ENCODE measurements around the gene HAAO.
A peak's percentile ranks its signal among the peaks of the same experiment; 100 is the strongest.

HAAO gene

GRCh38 chr2:42813763-42814162 is 21.4 kb upstream of the HAAO start:
- DNase-seq (ENCODE audit: low spot score) = no peak

DNA sequence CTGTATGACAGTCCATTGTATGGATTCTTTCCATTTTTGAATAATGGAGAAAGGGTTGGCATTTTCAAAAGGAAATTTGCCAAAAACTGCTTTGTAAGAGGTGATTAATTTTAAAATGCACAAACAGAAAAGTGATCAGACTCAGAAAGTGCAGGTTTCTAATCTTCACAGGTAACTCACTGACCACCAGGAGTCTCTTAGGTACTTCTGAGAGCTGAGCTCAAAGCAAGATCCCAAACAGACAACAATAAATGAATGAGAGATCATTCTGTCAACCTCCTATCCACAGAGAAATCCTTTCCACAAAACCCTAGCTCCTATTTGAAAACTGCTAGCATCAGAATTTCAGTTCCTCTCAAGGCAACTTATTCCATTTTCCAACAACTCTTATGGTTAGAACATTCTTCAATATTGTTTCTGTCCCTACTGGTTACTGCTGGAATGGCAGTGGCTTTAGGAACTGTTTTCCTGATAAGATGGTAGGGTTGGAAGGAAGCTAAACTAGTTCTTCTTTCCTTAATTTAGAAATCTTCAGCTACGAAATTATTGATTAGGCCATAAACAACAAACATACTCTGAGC is 20.6 kb upstream of the HAAO start:
- DNase-seq (ENCODE audit: low spot score) = no peak

DNA sequence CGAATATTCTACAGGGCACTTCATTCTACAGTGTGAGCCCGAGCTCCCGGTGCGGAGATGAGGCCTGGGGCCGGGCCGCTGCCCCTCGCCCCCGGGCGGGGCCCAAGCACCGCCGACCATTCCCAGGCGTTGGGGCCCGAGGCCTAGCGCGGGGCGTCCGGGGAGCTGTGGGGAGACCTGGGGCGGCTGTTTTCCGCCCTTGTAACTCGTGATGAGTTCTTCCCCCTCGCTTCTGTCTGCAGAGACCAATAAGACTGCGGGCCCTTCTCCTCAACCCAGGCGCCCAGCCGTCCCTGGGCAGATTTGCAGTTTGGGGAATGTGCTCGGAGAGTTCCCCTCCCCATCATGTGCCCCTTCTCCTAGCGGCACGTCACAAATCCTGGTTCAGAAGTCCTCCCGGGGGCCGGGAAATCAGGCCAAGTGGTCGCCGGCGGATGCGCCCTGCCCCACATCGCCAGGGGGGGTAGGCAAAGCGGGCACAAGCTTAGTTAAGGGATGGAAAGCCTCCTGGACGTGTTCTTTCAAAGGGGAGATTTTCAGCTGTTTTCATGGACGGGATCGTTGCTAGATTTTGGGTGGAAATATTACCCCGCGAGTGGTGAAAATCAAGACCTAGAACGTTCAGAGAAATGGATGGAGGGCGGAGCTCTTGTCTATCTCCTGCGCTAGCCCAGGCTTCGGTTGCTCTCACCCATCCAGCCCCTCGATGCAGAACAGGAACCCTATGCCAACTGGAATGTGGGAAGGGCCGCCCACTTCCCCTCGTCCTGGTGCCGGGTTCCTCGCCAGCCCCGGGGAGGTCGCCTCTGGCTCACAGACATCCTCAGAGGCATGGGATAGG is 18.8 kb upstream of the HAAO start:
- no peak for DNase-seq (ENCODE audit: low spot score)

DNA sequence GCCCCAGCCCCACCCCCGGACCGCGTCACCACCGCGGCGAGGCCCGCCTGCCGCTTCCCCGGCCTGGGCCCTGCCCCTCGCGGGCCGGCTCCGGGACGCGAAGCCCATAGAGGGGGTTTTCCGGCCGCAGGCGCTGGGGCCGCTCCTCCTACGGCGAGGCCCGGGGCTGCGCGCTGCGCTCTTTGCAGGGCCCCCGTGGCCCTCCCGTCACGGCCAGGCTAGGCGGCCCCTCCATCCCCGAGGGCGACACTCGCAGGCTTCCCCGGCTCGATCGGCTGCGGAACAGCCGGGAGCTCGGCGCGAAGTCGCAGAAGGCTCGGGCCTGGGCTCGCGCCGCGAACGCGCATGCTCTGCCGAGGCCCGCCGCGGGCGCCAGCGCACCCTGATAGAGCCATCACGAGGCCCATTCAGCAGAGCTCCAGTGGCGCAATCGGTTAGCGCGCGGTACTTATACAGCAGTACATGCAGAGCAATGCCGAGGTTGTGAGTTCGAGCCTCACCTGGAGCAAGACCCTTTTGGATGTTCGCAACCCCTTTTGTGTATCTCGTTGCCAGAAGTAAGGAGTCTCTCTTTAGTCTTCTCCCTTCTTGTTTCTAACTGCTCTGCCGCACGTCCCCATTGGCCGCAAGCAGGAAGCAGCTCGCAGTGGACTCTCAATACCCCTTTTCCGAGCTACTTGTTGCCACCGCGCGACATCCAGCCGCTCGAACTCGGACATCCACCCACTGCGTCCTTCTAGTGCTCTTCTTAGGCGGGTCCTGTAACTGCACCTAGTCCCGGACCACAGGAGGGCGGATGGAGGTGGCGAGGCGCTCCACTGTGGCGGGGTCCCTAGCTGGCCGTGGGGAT is 18.0 kb upstream of the HAAO start:
- peak; percentile 95 for DNase-seq (ENCODE audit: low spot score)

DNA sequence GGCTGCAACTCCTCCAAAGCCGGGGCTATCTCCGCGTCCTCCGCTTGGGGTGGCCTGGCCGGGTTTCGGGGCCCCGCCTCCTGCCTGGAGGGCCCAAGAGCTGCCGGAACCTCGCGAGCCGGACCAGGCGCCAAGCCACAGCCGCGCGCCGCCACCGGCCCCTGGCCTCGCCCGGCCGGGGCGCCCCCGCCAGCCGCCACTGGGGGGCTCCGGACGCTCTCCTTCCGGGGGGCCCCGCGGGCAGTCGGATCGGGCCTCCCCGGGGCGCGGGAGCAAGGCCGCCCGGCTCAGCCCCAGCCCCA is 17.4 kb upstream of the HAAO start:
- DNase-seq (ENCODE audit: low spot score) = no peak

DNA sequence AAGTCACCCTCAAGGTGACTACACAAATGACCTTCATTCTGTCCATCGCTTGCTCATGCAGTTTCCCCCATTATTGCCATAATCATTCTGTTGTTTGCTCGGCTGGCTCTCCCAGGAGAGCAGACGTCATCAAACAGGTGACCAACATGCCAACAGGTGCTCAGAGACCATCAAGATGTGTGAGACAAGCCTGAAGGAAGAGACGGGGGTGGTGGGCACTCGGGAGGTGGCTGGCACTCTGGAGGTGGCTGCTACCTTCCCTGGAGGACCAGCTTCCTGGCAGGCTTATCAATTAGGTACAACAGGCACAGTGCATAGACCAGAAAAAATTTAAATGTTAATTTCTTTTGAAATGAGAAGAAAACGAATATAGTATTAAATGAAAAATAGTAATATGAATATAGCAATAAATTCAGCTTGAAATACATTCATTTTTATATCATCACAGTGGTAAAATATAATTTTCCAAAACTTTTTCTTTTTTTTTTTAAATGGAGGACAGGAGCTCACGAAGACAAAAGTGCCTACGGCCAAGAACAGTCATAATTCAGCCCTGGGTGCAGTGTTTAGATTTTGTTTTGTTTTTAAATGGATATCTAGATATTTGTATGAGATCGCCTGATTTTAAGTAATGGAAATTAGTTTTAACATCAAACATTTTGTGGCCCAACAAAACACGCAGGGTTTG is 16.9 kb upstream of the HAAO start:
- no peak for DNase-seq (ENCODE audit: low spot score)

DNA sequence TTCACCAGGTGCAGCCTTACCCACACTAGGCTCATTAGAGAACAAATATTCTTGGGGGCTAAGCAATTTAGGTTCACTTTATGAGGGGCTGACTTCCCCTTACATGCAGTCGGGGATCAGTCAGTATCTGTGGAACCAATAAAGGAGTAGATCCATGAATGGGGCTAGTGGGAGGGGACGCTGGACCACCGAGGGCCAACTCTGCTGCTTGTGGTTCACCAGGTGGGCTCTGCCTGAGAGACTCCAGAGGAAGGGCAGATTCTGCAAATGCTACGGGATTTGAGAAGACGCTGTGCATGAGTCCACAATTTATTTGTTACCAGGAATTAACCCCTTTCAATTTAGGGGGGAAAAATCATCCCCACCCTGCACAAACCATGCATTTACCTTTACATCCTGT is 15.9 kb upstream of the HAAO start:
- DNase-seq (ENCODE audit: low spot score) = no peak

DNA sequence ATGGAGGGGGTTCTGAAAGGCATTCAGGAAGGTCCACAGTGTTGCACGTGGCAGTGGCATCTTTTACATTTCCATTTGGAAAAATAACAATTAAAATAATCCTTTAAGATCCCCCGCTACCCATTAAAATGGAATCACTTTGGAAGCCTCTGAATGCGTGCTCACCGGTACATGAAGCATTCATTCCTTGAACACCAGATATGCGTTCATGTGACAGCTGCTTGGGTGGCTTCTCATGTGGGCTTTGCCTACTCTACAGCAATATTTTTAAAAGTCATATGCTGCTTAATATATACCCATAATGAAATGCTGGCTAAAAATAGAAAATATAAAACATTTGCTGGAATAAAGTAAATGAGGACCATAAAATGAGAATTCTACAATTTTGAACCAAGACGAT is 14.4 kb upstream of the HAAO start:
- no peak for DNase-seq (ENCODE audit: low spot score)

DNA sequence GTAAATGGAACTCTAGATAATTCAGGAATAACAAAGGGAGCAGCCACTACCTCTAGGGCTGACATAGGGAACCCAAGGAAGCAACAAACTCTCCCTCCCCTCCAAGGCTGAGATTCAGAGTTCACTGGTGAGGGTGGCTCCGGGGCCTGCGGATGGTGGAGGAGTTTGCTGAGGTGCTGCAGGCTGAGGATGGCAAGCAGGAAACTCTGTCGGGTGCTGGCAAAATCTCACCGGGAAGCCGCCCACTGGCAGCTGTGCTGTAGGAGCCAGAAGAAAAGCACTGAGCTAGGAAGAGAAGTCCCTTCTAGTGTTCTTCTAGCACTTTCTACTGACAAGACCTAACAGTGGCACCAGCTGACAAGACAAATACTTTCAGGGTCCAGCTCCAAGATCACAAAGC is 12.5 kb upstream of the HAAO start:
- no peak for DNase-seq (ENCODE audit: low spot score)

- DNase-seq (ENCODE audit: low spot score) = no peak
Measured at GRCh38 chr2:42804338-42804737, 12.0 kb upstream of the HAAO start.

DNA sequence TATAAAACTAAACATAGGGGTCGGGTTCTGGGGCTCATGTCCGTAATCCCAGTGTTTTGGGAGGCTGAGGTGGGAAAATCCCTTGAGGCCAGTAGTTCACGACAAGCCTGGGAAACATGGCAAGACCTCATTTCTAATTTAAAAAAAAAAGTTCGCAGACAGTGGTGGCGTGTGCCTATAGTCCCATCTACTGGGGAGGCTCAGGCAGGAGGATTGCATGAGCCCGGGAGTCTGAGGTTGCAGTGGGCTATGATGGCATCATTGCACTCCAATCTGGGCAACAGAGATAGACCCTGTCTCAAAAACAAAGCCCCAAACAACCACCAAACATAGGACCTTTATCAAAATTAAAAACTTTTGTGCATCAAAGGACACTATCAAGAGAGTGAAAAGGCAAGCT is 9.8 kb upstream of the HAAO start:
- DNase-seq (ENCODE audit: low spot score) = no peak

GRCh38 chr2:42801381-42801780 is 9.0 kb upstream of the HAAO start:
- no peak for DNase-seq (ENCODE audit: low spot score)

DNA sequence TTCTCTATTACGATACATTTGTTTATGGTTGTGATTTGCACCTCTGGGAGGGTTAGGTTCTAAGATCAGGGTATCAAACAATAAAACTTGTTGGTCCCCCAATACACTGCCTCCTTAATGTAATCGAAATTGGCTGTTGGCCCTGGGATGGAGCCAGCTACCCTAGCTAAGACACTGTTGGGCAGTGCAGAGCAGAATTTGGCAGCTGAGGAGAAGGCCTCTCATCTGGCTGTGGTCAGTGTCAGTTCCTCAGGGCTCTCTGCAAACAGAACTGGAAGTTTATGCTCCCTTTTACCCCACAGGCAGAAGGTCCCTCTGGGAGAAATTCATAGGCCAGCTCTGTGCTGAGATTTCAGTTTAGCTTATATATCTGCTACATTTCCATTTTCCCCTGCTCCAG is 8.6 kb upstream of the HAAO start:
- no peak for DNase-seq (ENCODE audit: low spot score)

- DNase-seq (ENCODE audit: low spot score) = no peak
Measured at GRCh38 chr2:42800461-42800962, 8.1 kb upstream of the HAAO start.

DNA sequence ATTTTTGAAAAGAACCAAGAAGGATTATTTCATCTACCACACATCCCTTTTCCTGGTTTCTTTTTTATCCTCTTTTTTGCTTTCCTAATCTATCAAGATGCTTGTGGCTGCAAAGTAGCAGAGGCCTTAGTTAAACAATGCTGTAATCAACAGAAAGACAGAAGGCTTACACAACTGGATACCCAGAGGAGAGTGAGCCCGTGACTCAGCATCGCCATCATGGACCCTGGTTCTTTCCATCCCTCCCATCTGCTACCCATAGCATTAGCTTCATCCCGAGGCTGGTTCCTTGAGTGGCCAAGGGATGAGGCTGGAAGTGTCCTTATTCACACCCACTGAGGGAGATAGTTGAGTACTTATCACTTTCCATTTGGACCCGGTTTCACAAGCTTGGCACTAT is 7.5 kb upstream of the HAAO start:
- DNase-seq (ENCODE audit: low spot score) = peak; percentile 48

DNA sequence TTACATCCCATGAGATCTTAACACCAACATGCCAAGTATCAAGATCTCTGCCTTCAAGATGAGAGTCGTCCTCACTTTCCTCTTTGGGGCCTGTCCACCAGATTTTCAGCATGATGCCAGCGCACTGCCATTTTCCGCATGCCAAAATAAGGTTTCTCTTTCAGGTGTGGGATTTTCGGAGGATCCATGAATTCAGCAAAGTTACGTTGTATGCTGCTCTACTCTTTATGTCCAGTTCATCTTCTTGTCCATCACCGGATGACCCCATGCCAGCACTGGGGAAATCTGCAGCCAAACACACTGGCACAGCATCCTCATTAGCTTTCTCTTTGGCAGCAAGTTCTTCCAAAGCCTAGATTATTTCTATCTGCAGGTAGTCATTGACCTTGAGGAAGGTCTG is 4.9 kb upstream of the HAAO start:
- no peak for DNase-seq (ENCODE audit: low spot score)

DNA sequence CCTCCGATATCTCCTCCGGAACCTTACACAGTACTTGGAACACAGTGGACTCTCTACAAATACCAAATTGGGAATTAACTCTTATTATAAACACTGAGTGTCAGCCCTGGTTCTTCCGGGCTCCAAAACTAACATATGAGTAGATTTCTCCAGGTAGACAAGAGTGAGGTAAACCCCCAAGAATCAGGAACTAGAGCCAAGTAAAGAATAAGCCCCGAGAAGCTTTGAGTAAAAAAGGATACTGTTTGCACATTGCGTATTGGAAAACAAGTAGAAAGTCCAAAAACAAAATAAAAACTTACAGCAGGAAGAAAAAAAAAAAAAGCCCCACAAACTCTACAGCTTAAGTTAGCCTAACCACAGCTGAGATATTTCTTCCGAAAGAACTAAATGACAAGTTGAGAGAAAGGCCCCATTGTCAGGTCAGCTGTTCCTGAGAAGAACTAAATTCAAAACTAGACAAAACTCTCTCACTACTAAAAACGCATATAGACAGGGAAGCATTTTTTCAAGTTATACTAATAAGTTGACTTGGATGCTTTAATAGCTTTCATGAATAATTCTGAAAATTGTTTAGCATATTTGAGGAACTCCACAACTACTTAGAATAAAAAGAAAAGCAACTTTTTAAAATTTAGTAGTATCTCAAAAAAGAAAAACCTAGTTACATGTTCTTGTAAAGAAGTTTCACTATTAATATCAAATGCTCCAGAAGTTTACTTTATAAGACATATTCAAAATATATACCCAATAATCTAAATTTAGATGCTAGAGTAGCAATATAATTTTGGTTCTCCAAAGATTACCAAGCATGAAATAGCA is 4.3 kb upstream of the HAAO start:
- no peak for DNase-seq (ENCODE audit: low spot score)

DNA sequence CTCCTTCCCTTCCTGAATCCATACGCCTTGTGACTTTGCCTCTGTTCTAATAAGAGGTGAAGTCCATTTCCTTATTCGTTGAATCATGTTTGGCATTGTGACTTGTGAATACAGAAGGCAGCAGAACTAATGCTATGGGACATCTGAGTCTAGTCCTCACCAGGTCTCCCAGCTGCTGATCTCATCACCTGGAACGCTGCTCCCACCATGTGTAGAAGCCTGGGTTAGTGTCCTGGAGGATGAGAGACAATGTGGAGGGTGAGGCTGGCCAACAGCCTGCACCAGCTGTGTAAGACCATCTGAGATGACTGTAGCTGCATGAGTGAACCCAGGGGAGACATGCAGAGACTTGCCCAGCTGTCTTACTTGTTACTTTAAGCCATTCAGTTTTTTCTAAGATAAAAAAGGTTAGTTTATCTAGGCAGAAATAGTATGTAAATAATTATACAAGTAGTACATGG is 3.5 kb upstream of the HAAO start:
- DNase-seq (ENCODE audit: low spot score) = no peak

GRCh38 chr2:42795275-42795674 is 2.9 kb upstream of the HAAO start:
- DNase-seq (ENCODE audit: low spot score) = no peak

- no peak for DNase-seq (ENCODE audit: low spot score)
Measured at GRCh38 chr2:42794271-42795046, 2.1 kb upstream of the HAAO start.

All from D341Med (cell line).